PC-9 (cell line): ENCODE measurements around the gene TDRD9. TPM values are rescaled to one million over a fixed set of nuclear protein-coding genes. Genes with fewer than 3 reads are reported as not detected.

Experiments used
- BruUV-seq: library from RNA; stranded (reverse); fragments of 400-500 nt; replicated peaks from 2 replicates; lab custom pipeline; 2021; lab: Mats Ljungman, UMichigan
- CTCF ChIA-PET: fragments of 300-600 bp; sonication (Branson Sonifier 250); formaldehyde crosslinking; loops from one replicate; lab custom pipeline; 2022; ENCODE audit warnings: antibody characterized with exemption; lab: Charles Lee
- POLR2A ChIA-PET: fragments of 300-600 bp; sonication (Branson Sonifier 250); formaldehyde crosslinking; loops from one replicate; lab custom pipeline; 2022; ENCODE audit warnings: antibody characterized with exemption; ENCODE audit not compliant: unreplicated experiment; lab: Charles Lee
- DNase-seq, 2 experiments: peaks; one replicate each; pipeline versions ENCODE4 v3.0.0 to v3.0.0-alpha.2; 2015 to 2022; ENCODE audit warnings: mixed read lengths in 1 of 2
- H2AFZ ChIP-seq: fragments of 200-600 bp; sonication (generic); 2 replicates; pipeline ENCODE4 v1.8.1; 2017; ENCODE audit warnings: antibody characterized with exemption
- H3F3A ChIP-seq: fragments of 200-600 bp; sonication (generic); 2 replicates; pipeline ENCODE4 v1.8.1; 2017; ENCODE audit warnings: antibody characterized with exemption, mild to moderate bottlenecking, low read depth; ENCODE audit not compliant: insufficient read depth
- H3K27ac ChIP-seq: fragments of 200-600 bp; sonication (generic); 2 replicates; pipeline ENCODE4 v1.6.1; 2016; ENCODE audit warnings: mixed run types
- H3K27me3 ChIP-seq: fragments of 200-600 bp; sonication (generic); 2 replicates; pipeline ENCODE4 v1.6.1; 2016; ENCODE audit warnings: low read depth, mixed run types; ENCODE audit not compliant: insufficient read depth
- H3K36me3 ChIP-seq: fragments of 200-600 bp; sonication (generic); 2 replicates; pipeline ENCODE4 v1.6.1; 2016; ENCODE audit warnings: low read depth, mixed run types
- H3K4me1 ChIP-seq: fragments of 200-600 bp; sonication (generic); replicated peaks from 2 replicates; pipeline ENCODE4 v1.6.1; 2016; ENCODE audit warnings: mixed run types; ENCODE audit not compliant: insufficient read depth
- H3K4me2 ChIP-seq: fragments of 200-600 bp; sonication (generic); 2 replicates; pipeline ENCODE4 v1.6.1; 2017; ENCODE audit warnings: mixed run types
- H3K4me3 ChIP-seq: fragments of 200-600 bp; sonication (generic); 2 replicates; pipeline ENCODE4 v1.6.1; 2016; ENCODE audit warnings: mixed run types
- H3K79me2 ChIP-seq: fragments of 200-600 bp; sonication (generic); 2 replicates; pipeline ENCODE4 v1.6.1; 2017; ENCODE audit warnings: low read depth, mixed run types
- H3K9me2 ChIP-seq: fragments of 200-600 bp; sonication (generic); 2 replicates; pipeline ENCODE4 v1.8.1; 2017; ENCODE audit warnings: mild to moderate bottlenecking; ENCODE audit not compliant: insufficient read depth
- H3K9me3 ChIP-seq: fragments of 200-600 bp; sonication (generic); 2 replicates; pipeline ENCODE4 v1.8.1; 2016; ENCODE audit warnings: low read depth; ENCODE audit not compliant: insufficient read depth
- H4K20me1 ChIP-seq: fragments of 200-600 bp; sonication (generic); 2 replicates; pipeline ENCODE4 v1.8.1; 2017; ENCODE audit not compliant: insufficient read depth
- EZH2 ChIP-seq: fragments of 200-600 bp; sonication (generic); IDR thresholded peaks from 2 replicates; pipeline ENCODE4 v1.8.0; 2017; ENCODE audit warnings: antibody characterized with exemption, low read depth
- intact Hi-C: fragments of 100-400 bp; cut with micrococcal nuclease; formaldehyde crosslinking; loops from one replicate; pipeline ENCODE4 v1.10.0; 2022; ENCODE audit not compliant: unreplicated experiment
- total RNA-seq: library from RNA; stranded (reverse); gene quantifications from 2 replicates; pipeline ENCODE4 v1.2.3, GENCODE V29; 2021
- TF ChIP-seq, protein P1 (sequence below): fragments of 200-600 bp; sonication (generic); conservative IDR thresholded peaks from 2 replicates; pipeline ENCODE4 v1.6.1; 2017; ENCODE audit warnings: mixed run types, antibody characterized with exemption, mild to moderate bottlenecking, moderate library complexity

Gene TDRD9
- total RNA-seq, 1 experiment from 2014 or later: 0.15 TPM

DNA sequence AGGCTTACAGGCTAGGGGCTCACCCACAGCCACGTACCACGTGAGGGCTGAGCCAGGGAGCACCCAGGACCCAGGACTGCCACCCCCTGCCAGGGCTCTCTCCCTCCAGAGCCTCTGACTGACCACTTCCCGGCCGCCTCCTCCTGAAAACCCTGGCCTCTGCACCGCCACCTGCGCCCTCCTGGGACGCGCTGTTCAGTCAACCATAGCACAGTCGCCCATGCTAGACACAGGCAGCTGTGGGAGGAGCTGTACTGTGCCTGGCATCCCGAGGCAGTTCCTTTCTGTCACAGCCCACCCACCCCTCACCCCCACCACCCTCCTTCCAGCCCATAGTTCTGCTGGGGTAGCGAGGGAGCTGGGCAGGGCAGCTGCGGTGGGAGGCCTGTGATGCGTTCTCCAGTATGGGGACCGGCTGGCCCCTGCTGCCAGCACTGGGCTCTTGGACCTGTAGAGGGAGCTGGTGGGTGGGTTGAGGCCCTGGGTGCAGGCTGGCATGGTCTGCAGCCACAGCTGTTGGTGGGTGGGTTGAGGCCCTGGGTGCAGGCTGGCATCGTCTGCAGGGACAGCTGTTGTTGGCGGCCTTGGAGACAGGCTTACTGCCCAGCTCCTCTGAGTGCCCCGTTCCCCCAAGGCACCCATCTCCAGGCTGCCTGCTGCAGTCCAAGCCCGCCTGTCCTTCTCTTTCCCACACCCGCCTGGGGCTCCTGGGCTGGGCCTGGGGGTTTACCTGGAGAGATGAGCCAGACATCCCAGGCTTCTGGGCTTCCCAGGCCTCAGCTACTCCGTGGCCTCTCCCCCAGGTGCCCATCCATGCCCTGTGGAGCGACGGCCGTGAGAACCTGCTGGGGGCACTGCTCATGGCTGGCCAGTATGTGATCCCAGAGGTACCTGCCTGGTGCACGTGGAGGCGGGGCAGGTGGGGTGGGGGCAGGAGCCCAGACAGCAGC lies 168.8 kb downstream of the TDRD9 start:
- H4K20me1 ChIP-seq: no peaks in the 10 kb centered on the region; the same call in 1 of the 2 replicates
- no peak overlapping the region for H3K4me3 ChIP-seq
- no peaks in the 10 kb centered on the region for H3K36me3 ChIP-seq
- H3K9me2 ChIP-seq: no peaks in the 10 kb centered on the region
- peaks cover 8% of the 10 kb centered on the region; the same call in 1 of the 2 replicates for H3K27me3 ChIP-seq
- no peaks in the 10 kb centered on the region for H3F3A ChIP-seq
- ChIA-PET CTCF (interaction anchor here (0.6 to 0.7 kb wide), 4 partner anchors 18 to 48 kb away, joined by 3 to 11 read pairs (median 7); no protein-coding TSS in a partner anchor), POLR2A (interaction anchor here (0.7 kb wide), 1 partner anchor 132 kb away, joined by 18 read pairs; no protein-coding TSS in a partner anchor)
- no peak overlapping the region for H3K4me2 ChIP-seq
- no peak overlapping the region for H2AFZ ChIP-seq
- peaks cover 11% of the 10 kb centered on the region; the same call in 1 of the 2 replicates for H3K4me1 ChIP-seq
- BruUV-seq: no TSS peak
- no peak for DNase-seq
- H3K27ac ChIP-seq: no peak overlapping the region
- TF ChIP-seq, protein P1, sequence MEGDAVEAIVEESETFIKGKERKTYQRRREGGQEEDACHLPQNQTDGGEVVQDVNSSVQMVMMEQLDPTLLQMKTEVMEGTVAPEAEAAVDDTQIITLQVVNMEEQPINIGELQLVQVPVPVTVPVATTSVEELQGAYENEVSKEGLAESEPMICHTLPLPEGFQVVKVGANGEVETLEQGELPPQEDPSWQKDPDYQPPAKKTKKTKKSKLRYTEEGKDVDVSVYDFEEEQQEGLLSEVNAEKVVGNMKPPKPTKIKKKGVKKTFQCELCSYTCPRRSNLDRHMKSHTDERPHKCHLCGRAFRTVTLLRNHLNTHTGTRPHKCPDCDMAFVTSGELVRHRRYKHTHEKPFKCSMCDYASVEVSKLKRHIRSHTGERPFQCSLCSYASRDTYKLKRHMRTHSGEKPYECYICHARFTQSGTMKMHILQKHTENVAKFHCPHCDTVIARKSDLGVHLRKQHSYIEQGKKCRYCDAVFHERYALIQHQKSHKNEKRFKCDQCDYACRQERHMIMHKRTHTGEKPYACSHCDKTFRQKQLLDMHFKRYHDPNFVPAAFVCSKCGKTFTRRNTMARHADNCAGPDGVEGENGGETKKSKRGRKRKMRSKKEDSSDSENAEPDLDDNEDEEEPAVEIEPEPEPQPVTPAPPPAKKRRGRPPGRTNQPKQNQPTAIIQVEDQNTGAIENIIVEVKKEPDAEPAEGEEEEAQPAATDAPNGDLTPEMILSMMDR: no peak
- no peak for TF ChIP-seq EZH2
- no peaks in the 10 kb centered on the region for H3K9me3 ChIP-seq
- no peaks in the 10 kb centered on the region for H3K79me2 ChIP-seq
- intact Hi-C loops: no loop called here

- Histone ChIP-seq H3K27ac (no peak overlapping the region), H3K9me3 (no peaks in the 10 kb centered on the region), H3K9me2 (no peaks in the 10 kb centered on the region), H3K79me2 (no peaks in the 10 kb centered on the region), H3F3A (no peaks in the 10 kb centered on the region), H3K27me3 (peaks cover 8% of the 10 kb centered on the region; the same call in 1 of the 2 replicates), H2AFZ (no peak overlapping the region), H4K20me1 (no peaks in the 10 kb centered on the region; the same call in 1 of the 2 replicates), H3K4me3 (no peak overlapping the region), H3K36me3 (no peaks in the 10 kb centered on the region), H3K4me2 (no peak overlapping the region), H3K4me1 (peaks cover 11% of the 10 kb centered on the region; the same call in 1 of the 2 replicates)
- ChIA-PET POLR2A (no interaction called here), CTCF (no interaction called here)
- no peak for TF ChIP-seq EZH2
- TF ChIP-seq, protein P1: no peak
- DNase-seq: no peak
- intact Hi-C loops: no loop called here
- BruUV-seq: no TSS peak
Observed at GRCh38 chr14:104098272-104099095, 170.2 kb downstream of the TDRD9 start.
